ENCODE data around the gene FAM13B.

FAM13B gene

GRCh38 chr5:137899493-137899892, 133.4 kb downstream of the FAM13B start:
- no peak for TF ChIP-seq CTCF (IDR thresholded peaks at IDR 0.05; ENCODE audit: low read depth, low read length, missing control alignments)
- in situ Hi-C loops (cut with HindIII; ENCODE audit: low pct_ligation_motif_present, low sequenced_read_pairs): no loop called here
- no peak for DNase-seq
- Histone ChIP-seq H3K27me3 (replicated peaks) (no peaks in the 10 kb centered on the region), H3K36me3 (replicated peaks) (no peaks in the 10 kb centered on the region), H3K27ac (no peak overlapping the region), H3K4me3 (ENCODE audit: low read depth, low read length) (no peak overlapping the region)

GRCh38 chr5:137896560-137896959, 136.3 kb downstream of the FAM13B start:
- H3K27ac ChIP-seq: no peak overlapping the region
- in situ Hi-C loops (cut with HindIII; ENCODE audit: low pct_ligation_motif_present, low sequenced_read_pairs): no loop called here
- no peak for TF ChIP-seq CTCF (IDR thresholded peaks at IDR 0.05; ENCODE audit: low read depth, low read length, missing control alignments)
- H3K4me3 ChIP-seq (ENCODE audit: low read depth, low read length): no peak overlapping the region
- no peak for DNase-seq
- no peaks in the 10 kb centered on the region for H3K27me3 ChIP-seq (replicated peaks)
- H3K36me3 ChIP-seq (replicated peaks): no peaks in the 10 kb centered on the region

- no peak for DNase-seq
- no peaks in the 10 kb centered on the region for H3K27me3 ChIP-seq (replicated peaks)
- no peaks in the 10 kb centered on the region for H3K36me3 ChIP-seq (replicated peaks)
- H3K4me3 ChIP-seq (ENCODE audit: low read depth, low read length): no peak overlapping the region
- in situ Hi-C loops (cut with HindIII; ENCODE audit: low pct_ligation_motif_present, low sequenced_read_pairs): no loop called here
- TF ChIP-seq CTCF (IDR thresholded peaks at IDR 0.05; ENCODE audit: low read depth, low read length, missing control alignments): no peak
- H3K27ac ChIP-seq: no peak overlapping the region
These were observed 138.3 kb downstream of the FAM13B start for GRCh38 chr5:137894586-137894985.

- in situ Hi-C loops (cut with HindIII; ENCODE audit: low pct_ligation_motif_present, low sequenced_read_pairs): no loop called here
- no peak for DNase-seq
- no peaks in the 10 kb centered on the region for H3K36me3 ChIP-seq (replicated peaks)
- H3K27me3 ChIP-seq (replicated peaks): no peaks in the 10 kb centered on the region
- TF ChIP-seq CTCF (IDR thresholded peaks at IDR 0.05; ENCODE audit: low read depth, low read length, missing control alignments): peak; percentile 25
- no peak overlapping the region for H3K4me3 ChIP-seq (ENCODE audit: low read depth, low read length)
- no peak overlapping the region for H3K27ac ChIP-seq
These were observed 141.0 kb downstream of the FAM13B start for GRCh38 chr5:137891849-137892248.

GRCh38 chr5:137890845-137891244, 142.0 kb downstream of the FAM13B start:
- Histone ChIP-seq H3K27me3 (replicated peaks) (no peaks in the 10 kb centered on the region), H3K36me3 (replicated peaks) (no peaks in the 10 kb centered on the region), H3K27ac (no peak overlapping the region), H3K4me3 (ENCODE audit: low read depth, low read length) (no peak overlapping the region)
- in situ Hi-C loops (cut with HindIII; ENCODE audit: low pct_ligation_motif_present, low sequenced_read_pairs): no loop called here
- no peak for TF ChIP-seq CTCF (IDR thresholded peaks at IDR 0.05; ENCODE audit: low read depth, low read length, missing control alignments)
- no peak for DNase-seq

Measured in brain microvascular endothelial cell (primary cell).